D341Med (cell line): Measurements from ENCODE around the gene AGBL4.
A peak's percentile ranks its signal among the peaks of the same experiment; 100 is the strongest.

Source experiments
- DNase-seq: peaks from one replicate; pipeline ENCODE4 v3.0.0; 2012; ENCODE audit warnings: low spot score

The AGBL4 gene

DNA sequence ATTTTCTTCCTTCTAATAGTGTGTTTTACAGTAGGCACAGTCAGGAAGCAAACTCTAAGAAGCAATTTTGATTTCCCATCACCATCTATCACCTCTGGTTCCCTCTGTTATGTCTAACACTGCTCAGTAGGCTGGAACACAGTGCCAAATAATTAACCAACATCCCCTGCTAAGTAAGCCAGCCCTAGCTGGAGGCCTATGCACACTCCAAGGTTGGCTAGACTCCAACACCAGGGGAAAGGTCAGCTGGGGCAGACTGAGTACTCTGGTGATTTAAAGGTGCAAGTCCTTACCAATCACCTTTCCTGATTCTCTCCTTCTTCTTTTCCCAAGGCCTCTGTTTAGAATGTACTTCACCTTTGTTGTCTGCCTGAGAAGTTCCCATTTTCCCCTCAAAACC lies 1200.6 kb downstream of the AGBL4 start:
- DNase-seq = no peak

DNA sequence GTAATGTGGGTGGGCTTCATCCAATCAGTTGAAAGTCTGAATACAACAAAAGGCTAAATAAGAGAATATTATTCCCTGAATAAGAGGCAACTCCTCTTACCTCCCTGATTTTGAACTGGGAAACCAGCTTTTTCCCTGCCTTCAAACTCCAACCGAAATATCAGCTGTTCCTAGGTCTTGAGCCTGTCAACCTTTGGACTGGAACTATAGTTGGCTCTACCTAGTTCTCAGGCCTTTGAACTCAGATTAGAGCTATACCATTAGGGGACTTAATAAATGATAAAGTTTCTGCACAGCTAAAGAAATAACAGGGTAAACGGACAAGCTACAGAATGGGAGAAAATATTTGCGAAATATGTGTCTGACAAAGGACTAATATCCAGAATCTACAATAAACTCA lies 1203.3 kb downstream of the AGBL4 start:
- no peak for DNase-seq

GRCh38 chr1:48817505-48818114 lies 1206.1 kb downstream of the AGBL4 start:
- peak; percentile 63 for DNase-seq

DNA sequence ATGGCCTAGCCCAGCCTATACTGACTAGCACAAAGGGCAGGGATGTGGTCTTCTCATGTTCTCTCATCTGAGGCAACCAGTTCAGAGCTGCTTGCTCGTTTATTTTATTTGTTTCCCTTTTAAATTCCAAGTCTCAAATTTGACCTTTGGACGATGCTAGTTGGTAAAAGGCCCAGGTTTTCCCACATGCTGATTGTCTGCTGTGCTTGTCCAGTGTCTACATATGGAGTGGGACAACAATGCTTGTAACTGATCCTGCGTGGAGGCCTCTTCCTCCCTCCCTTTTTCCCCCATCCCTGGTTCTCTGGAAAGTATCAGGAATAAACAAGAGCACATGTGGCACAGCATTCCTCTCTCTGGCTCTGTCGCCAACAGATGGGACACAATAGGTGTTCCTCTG lies 1213.0 kb downstream of the AGBL4 start:
- DNase-seq = no peak

DNA sequence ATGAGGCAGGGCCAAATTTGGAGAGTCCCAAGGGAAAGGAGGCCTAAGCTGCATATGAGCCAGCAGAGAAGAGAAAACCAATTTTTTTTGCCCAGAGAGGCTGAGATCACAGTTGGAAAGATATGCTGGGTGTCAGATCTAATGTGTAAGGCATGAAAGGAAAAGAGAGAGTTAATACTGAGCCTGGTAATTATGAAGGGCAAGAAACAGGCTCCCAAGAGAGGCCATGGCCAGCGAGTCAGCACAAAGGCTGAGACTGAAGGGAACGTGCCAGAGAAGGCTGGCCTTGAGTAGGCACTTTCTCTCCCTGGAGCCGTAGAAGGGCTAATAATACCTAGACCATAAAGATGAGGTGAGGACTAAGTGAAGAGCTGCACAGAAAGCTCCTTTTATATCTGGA lies 1215.3 kb downstream of the AGBL4 start:
- DNase-seq = no peak

DNA sequence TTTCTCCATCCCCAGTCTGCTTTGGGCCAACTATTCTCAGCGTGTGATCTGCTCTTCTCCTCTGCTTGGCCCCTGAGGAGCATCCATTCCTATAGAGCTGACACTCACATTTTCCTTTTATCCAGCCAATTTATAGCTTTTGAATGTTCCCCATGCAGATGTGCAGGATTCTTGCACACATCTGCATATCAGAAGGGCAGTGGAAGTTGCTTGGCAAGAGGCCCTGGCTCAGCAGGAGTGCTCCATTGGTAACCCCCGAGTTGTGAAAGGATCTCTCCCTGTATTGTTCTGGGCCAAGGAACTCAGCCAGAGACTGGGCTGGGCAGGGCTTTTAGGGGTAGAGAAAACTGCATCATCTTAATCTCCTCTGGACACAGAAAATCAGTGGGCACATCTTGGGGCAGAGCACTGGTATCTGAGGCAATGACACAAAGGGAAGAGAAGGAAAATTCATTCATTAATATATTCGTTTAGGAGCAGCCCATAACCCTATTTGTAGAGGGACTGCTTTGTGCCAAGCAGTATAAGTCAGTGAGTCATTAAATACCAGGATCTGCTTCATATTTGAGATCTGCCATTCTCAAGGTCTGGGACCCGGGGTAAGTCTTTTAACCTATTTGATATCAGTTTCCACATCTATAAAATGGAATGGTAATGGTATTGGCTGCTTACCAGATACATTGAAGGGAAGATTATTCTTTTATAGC lies 1216.0 kb downstream of the AGBL4 start:
- DNase-seq = no peak

GRCh38 chr1:48803474-48803873 lies 1220.3 kb downstream of the AGBL4 start:
- DNase-seq = no peak

GRCh38 chr1:48794816-48795215 lies 1228.9 kb downstream of the AGBL4 start:
- no peak for DNase-seq

DNA sequence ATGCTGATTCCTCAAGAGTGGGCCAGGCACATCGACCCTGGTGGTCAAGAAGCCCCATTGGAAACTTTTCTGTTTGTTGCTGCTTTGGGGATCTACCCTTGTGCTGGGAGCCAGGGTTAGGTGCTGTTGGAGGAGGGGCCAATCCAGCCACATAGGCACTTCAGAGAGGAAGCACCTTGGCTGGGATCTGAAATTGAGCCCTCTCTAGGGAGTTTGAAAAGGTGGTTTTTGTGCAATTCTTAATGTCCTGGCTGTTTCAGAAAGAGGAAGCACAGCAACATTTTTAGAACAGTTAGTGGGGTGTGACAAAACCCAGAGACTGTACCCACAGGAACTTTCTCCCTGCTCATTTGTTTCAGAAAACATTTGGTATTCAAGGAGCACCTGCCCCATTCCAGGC lies 1229.9 kb downstream of the AGBL4 start:
- no peak for DNase-seq

DNA sequence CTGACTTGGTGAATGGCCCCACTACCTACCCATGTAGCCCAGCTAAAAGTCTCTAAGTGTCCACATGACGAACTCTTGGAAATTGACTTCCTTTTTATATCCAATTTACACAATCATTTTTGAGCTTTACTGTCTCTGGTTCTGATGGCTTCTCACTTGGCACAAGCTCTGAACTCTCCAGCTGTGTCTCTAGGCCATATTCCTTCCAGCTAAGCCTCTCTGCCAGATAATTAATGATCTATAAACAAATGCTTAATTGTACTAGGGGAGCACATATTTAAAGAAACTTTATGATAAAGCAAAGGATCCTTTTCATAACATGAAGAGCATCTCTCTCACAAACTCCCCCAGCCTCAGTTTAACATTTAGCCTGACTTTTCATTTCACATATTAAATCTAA lies 1230.8 kb downstream of the AGBL4 start:
- no peak for DNase-seq

- DNase-seq = no peak
Measured at GRCh38 chr1:48790397-48790796, 1233.4 kb downstream of the AGBL4 start.

- DNase-seq = no peak
Measured at GRCh38 chr1:48789903-48790302, 1233.9 kb downstream of the AGBL4 start.

DNA sequence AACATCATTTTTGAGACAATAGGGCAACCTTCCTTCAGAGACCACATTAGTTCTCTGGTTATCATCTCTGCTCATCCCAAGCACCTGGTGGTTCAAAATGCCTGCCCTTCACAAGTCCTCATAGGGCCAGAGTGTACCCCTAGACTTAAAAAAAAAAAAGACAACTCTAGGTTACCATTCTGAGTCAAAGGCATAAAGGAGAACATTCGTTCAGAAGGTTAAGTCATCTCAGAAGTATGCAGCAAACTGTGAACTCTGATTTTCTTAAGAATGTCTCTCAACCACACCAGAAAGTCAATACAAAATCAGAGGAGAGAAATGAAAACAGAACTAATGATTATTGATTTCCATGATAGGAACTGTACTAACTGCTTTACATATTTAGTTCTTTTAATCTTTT lies 1237.9 kb downstream of the AGBL4 start:
- DNase-seq = no peak

DNA sequence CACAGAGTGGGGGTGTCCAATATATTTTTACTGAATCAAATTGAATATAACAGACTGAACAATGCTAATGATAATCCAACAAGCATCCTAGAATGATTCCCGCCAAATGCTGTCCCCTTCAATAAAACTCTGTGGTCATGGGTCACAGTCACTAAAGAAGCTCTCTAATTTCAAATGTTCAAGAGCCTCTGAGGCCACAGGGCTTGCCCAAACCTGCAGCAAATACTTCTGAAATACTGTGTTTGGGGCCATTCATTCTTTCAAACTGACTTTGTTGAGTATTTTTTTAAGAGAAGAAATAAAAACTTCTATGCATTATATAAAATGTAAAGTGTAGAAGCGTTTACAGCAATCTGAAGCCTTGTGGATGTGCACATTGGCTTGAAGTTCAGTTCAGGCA lies 1239.5 kb downstream of the AGBL4 start:
- DNase-seq = no peak

GRCh38 chr1:48777219-48777895 lies 1246.4 kb downstream of the AGBL4 start:
- DNase-seq = peak; percentile 41

DNA sequence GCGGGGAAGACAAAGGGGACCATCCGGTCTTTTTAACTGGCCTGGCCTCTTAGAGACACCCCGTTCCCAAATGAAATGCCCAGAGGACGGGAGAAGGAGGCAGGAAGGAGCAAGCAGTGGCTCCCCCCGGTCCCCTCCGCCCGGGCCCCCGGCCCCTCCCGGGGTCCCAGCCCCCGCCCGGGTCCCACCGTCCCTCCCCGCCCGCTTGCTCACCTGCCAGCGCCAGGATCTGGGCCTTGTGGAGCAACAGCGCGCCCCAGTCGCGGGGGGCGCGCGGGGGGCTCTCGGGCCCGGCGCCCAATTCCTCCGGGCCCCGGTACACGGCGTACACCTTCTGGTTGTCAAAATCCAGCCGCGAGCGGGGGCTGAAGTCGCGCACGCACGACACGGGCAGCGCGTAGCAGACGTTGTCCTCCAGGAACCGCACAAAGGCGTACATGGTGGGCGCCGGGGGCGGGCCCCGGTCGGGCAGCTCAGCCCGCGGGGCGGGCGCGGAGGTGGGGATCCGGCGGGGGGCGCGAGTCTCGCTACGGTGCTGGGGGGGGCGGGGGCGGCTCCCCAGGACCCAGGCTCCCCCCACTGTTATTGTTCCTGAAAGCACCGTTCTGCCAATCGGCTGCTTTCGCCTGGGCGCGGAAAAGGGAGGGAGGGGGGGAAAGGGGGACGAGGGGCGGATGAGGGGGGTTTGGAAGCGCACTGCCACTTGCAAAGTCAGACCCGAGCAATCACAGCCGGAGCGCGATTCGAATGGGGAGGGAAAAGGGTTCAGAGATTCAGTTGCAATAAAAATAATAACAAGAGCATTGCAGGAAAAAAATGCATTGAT lies 1247.1 kb downstream of the AGBL4 start, which contains the start of gene BEND5:
BEND5 (minus strand) TSS at position 499 of the 826 bp plus-strand sequence; CDS start at position 439, 60 bp downstream.
- peak; percentile 87 for DNase-seq

DNA sequence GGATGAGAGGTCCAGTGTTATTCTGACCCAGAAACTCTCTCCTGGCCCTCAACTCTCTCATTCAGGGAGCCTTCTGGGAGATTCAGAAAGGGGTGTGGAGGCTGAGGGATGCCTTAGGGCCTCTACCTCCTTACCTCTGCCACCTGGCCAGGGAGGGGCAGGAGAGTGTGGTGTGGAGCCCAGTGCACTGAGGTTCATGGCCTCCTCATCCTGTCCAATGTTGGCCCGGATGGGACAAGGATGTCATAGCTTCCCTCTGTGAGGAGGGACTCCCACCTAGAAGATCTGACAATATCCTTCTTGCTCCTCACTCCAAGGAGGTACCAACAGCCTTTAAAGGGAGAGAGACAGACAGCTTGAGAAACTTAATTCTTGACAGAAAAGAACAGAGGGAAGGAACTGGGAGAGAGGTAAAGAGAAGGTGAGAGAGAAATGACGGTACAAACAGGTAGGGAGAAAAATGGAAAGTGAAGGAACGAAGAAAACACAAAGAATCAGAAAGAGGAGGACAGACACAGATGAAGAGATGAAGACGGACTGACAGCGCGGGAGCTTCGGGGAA lies 1247.8 kb downstream of the AGBL4 start:
- DNase-seq = peak; percentile 26

DNA sequence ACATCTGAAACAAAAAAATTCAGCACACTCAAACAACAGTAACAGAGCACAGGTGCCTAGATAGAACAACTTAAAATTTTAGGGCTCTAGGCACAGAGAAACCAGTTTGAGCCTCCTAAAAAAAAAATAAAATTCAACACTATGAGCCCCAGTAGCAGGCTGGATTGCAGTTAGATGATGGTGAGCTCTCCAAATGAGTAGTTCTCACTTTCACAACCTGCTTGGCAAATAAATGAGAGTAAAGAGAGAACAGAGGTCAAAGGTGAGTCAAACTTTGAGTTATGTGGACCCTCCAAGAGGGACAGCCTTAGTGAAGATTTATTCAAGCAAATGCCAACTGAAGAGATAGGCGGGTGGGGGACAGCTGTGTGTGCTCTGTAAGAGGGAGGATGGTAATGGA lies 1250.6 kb downstream of the AGBL4 start:
- DNase-seq = no peak

DNA sequence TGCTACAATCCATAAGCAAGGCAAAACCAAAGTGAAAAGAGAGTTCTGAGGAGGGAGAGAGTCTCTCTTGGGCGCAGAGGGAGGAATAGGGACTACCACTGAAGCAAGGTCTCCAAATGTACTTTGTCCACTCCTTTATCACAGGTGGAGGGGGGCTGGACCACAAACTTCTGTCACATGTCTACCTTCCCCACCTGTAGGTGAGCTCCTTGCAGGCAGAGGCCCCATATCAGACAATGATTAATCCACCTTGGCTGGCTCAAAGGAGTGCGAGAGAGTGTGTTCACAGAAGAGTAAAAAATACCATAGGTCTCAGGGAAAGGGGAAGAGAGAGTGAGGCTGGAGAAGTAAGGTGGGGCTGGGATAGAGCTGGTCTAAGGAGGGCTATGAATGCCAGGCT lies 1251.5 kb downstream of the AGBL4 start:
- DNase-seq = no peak

DNA sequence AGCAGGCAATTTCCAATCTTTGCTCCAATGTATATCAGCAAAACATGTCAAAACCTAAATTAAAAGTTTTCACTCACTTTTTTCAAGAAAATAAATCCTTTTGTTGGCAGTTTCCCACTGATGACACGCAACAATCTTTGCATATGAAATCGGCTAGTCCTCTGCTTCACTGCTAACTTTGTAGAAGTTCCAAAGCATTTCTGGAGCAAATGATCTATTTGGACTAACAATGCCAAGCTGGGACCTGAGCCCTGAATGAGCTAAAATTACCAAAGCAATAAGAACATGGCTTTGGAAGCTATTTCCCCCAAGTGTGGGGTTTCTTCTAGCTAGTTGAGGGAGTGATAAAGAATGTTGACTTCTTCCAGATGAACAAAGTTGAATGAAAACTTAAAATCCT lies 1252.2 kb downstream of the AGBL4 start:
- DNase-seq = no peak

GRCh38 chr1:48767975-48768510 lies 1255.7 kb downstream of the AGBL4 start:
- no peak for DNase-seq

DNA sequence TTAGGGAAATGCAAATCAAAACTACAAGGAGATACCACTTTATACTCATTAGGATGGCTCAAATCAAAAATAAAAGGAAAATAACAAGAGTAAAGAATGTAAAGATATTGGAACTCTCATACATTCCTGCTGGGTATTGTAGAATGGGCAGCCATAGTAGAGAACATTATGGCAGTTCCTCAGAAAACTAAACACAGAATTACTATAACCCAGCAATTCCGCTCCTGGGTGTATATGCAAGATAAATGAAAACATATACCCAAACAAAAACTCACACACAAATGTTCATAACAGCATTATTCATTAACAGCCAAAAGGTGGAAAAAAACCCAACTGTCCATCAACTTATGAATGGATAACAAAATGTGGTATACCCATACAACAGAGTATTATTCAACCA lies 1258.4 kb downstream of the AGBL4 start:
- no peak for DNase-seq
